DND-41 (cell line): ENCODE results near the gene IL13RA1.

Source experiments
- EZH2 ChIP-seq: IDR thresholded peaks from 3 replicates; pipeline ENCODE4 v1.6.1; 2012; ENCODE audit warnings: borderline replicate concordance, low read depth, mild to moderate bottlenecking, moderate library complexity, low read length, inconsistent platforms; ENCODE audit not compliant: severe bottlenecking
- TF ChIP-seq, protein P1 (sequence below): IDR thresholded peaks from 2 replicates; pipeline ENCODE4 v1.5.1; 2012; ENCODE audit warnings: borderline replicate concordance, low read length, moderate library complexity, mild to moderate bottlenecking; ENCODE audit not compliant: poor library complexity, severe bottlenecking; ENCODE audit errors: extremely low read depth

DNA sequence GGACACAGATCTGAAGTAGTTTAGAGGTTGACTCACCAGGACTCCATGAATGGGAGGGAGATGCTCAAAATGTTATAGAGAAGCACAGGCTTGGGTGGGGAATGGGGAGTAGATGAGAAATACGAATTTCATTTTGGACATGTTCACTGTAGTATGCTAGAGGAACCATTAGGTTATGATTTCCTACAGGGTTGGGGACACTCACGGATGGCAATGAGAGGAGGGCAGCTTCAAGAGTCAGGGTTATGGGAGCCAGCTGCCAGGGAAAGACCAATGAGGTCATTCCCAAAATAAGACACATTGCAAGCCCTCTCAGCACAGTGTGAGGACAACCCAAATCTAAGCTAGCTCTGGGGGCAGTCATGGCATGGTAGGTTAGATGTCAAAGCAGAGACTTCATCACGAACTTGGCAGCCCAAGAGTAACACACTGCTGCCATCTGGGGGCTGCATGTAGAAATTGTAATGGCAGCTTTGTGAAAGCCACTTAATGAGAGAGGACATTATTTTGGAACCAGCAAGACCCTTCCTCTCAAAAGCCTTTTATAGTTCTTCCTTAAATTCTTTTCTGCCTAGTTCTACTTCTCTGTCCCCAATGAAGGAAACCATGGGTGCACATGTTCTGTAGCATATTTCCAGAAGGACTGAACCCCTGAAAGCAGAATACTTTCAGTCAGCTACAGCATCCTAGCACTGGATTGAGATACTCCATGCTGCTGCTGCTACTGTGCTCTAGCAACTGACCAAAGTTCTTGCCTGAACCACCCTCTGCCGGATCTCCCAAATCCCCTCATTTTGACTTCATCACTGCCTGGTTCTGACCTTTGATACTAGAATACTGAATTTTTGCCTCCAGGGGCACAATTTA, 80.0 kb downstream of the IL13RA1 start:
- no peak for TF ChIP-seq EZH2
- TF ChIP-seq, protein P1, sequence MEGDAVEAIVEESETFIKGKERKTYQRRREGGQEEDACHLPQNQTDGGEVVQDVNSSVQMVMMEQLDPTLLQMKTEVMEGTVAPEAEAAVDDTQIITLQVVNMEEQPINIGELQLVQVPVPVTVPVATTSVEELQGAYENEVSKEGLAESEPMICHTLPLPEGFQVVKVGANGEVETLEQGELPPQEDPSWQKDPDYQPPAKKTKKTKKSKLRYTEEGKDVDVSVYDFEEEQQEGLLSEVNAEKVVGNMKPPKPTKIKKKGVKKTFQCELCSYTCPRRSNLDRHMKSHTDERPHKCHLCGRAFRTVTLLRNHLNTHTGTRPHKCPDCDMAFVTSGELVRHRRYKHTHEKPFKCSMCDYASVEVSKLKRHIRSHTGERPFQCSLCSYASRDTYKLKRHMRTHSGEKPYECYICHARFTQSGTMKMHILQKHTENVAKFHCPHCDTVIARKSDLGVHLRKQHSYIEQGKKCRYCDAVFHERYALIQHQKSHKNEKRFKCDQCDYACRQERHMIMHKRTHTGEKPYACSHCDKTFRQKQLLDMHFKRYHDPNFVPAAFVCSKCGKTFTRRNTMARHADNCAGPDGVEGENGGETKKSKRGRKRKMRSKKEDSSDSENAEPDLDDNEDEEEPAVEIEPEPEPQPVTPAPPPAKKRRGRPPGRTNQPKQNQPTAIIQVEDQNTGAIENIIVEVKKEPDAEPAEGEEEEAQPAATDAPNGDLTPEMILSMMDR = peak; percentile 64
